Activated CD4-positive, CD25-positive, alpha-beta regulatory T cell treated with anti-CD3 and anti-CD28 coated beads, Interleukin-2, amount 50 U/mL, for 72 hours (primary cell): ENCODE data around the gene MISP3.
A peak's percentile ranks its signal among the peaks of the same experiment; 100 is the strongest.

Source experiments
- DNase-seq: peaks from one replicate; pipeline ENCODE4 v3.0.0; 2021

The MISP3 gene

DNA sequence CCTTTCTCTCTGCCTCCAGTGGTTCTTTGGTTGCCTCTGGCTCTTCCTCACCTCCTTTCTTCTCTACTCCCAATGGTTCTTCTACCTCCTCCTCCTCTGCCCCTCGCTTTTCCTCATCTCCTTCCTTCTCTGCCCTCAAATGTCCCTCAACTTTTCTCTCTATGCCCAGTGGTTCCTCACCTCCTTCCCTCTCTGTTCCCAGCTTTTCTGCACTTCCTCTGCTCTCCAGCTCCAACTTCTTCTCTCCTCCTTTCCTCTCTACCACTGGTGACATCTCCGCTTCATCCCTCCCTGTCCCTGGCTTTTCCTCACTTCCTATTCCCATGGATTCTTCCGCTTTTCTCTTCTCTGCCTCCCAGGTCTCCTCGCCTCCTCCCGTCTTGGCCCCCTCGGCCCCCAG is 18.5 kb upstream of the MISP3 start:
- no peak for DNase-seq

- no peak for DNase-seq
These were observed 17.9 kb upstream of the MISP3 start for GRCh38 chr19:14054721-14055120.

GRCh38 chr19:14055396-14055795 is 17.2 kb upstream of the MISP3 start:
- DNase-seq: no peak

DNA sequence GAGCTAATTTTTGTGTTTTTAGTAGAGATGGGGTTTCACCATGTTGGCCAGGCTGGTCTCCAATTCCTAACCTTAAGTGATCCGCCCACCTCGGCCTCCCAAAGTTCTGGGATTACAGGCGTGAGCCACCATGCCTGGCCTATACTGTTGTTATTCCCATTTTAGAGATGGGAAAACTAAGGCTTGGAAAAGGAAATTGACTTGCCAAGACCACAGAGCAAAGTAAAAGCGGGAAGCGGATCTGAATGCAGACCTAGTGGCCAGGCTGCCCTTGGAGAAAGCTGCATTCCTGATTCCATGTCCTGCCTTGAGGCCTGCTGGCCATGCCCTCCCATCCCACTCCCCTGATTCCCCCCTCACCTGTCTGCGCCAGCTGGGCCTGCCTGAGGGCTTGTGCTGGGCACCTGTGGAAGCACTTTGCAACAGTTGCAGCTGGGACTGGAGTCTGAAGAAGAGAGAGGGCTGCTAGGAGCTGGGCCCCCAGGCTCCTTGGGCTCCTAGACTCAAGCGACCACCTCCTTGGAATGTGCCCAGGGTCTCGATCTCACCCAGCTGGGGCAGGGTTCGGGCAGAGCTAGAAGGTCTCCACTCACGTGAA is 16.4 kb upstream of the MISP3 start:
- no peak for DNase-seq

DNA sequence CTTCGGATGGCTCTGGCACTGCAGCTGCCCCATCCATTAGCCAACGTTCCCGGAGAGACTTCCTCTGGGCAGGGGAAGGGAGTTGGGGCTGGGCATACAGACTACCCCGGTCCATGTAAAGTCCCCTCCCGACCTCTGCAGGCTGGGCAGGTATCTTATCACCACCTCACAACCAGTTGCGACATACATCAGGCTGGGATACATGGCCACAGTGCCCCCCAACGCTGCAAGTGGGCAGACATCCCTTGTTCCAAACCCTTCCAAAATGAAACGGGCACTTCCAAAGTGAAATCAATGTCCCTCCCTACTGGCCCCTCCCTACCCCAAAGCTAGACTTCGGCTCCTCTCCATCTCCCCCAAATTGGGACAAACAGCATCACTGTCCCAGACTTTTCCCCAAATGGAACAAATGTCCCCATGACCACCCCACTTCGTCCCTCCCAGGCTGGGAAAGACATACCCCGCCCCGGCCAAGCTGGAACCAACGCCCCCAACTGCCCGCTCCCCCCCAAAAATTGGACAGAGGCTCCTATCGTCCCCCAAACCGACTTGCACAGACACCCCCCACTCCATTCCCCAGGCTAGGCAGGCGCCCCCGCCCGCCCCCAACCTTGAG is 15.7 kb upstream of the MISP3 start:
- DNase-seq: no peak

GRCh38 chr19:14058182-14059092 is 14.1 kb upstream of the MISP3 start:
- no peak for DNase-seq

- peak; percentile 48 for DNase-seq
These were observed 13.5 kb upstream of the MISP3 start for GRCh38 chr19:14059093-14059480.

GRCh38 chr19:14059652-14060155 is 12.9 kb upstream of the MISP3 start:
- no peak for DNase-seq

DNA sequence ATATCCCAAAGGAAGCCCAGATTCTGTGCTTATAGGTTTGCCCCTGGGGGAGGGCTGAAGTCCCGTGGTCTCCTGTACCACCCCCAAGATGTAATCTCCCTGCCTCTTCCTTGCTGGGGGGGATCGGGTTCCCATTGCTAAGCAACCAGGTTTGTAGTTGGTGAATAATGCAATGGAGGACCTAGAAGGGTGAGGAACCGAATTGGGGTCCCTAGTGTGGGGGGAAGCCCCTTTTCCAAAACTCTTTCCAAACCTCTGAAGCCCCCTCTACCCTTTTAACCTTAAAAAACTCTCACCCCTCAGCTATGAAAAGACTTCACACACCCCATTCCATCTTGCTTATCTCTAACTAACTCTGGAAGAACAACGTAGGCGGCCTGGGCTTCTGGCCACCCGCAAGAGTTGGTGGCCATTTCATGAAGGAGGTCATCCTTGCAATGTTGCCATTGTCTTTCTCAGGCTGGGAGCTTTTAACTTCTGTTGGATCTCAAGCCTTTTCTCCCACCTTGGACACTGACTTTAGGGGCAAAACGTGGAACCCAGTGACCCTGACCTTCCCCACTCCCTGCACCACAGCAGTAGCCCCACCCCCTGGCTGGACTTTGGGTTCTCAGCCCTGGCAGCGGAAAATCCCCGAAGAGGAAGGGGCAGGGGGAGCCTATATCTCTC is 11.4 kb upstream of the MISP3 start:
- DNase-seq: no peak

DNA sequence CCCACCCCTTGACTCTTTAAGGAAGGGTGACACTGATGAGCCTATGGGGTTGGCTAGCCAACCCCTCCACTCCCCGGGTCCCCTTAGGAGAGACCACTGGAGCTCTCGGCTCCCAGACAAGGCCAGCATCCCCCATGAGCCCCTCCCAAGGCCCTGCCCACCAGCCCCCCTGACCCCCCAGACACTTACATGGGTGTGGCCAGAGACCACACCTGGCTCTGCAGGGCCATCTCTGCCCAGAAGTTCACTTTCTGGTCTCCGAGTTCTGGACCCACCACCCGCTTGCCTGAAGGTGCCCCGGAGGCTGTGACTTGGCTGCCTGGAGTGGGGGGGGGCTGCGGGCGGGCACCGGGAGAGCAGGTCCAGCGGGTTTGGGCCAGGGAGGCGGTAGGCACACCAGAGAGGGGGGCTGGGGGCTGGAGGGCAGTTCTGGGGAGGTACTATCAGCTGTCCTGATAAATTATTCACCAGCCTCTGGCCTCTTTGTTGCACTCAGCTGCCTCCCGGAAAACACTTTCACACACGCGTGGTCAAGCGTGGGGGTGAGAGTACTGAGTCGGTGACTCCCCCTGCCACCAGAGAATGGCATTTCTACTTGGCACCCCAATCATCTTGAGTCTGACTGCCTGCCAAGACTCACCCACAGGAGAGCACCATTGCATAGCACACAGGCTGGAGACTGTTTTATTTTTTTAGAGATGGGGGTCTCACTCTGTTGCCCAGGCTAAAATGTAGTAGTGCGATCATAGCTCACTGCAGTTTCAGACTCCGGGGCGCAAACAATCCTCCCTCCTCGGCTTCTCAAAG is 10.6 kb upstream of the MISP3 start, which contains the start of gene PALM3:
TSS of gene PALM3 (minus strand) at position 326 of the 807 bp plus-strand sequence. CDS start at position 230, 96 bp downstream.
- no peak for DNase-seq

DNA sequence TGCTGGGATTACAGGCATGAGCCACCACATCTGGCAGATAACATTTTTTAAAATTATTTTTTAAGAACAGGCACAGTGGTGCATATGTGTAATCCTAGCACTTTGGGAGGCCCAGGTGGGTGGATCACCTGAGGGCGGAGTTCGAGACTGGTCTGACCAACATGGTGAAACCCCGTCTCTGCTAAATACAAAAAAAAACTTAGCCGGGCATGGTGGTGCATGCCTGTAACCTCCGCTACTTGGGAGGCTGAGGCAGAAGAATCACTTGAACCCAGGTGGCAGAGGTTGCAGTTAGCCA is 10.1 kb upstream of the MISP3 start:
- no peak for DNase-seq

GRCh38 chr19:14063105-14063504 is 9.5 kb upstream of the MISP3 start:
- DNase-seq: no peak

- no peak for DNase-seq
These were observed 6.5 kb upstream of the MISP3 start for GRCh38 chr19:14066134-14066533.

DNA sequence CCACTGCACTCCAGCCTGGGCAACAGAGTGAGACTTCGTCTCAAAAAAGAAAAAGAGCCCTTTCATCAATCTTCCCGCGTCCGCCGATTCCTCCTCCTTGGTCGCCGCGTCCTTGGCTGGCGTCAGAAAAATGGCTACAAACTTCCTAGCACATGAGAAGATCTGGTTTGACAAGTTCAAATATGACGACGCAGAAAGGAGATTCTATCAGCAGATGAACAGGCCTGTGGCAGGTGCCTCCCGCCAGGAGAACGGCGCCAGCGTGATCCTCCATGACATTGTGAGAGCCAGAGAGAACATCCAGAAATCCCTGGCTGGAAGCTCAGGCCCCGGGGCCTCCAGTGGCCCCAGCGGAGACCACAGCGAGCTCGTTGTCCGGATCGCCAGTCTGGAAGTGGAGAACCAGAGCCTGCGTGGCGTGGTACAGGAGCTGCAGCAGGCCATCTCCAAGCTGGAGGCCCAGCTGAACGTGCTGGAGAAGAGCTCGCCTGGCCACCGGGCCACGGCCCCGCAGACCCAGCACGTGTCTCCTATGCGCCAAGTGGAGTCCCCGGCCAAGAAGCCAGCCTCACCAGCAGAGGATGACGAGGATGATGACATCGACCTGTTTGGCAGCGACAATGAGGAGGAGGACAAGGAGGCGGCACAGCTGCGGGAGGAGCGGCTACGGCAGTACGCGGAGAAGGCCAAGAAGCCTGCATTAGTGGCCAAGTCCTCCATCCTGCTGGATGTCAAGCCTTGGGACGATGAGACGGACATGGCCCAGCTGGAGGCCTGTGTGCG is 2.1 kb upstream of the MISP3 start:
- no peak for DNase-seq

GRCh38 chr19:14073261-14073924 is 807 bp downstream of the MISP3 start:
- peak; percentile 86 for DNase-seq

GRCh38 chr19:14073925-14074838 is 1.6 kb downstream of the MISP3 start:
- no peak for DNase-seq

DNA sequence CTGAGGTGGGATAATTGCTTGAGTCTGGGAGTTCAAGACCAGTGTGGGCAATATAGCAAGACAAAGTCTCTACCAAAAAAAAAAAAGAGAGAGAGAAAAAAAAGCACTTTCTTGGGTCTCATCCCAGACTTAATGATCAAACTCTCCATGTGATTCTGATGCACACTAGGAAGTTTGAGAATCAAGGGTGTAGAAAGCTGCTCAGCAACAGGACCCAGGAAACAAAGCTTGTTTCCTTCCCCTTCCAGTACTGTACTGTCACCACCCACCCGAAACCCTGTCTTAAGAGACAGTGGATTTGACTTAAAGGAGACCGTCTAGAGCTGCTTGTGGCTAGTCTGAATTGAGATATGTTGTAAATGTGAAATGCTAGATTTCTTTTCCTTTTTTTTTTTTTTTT is 5.8 kb downstream of the MISP3 start:
- no peak for DNase-seq

- peak; percentile 99 for DNase-seq
These were observed 8.6 kb downstream of the MISP3 start for GRCh38 chr19:14080887-14081796.
